Measurements from ENCODE around the gene CACNA1F.
A peak's percentile ranks its signal among the peaks of the same experiment; 100 is the strongest.

CACNA1F gene

DNA sequence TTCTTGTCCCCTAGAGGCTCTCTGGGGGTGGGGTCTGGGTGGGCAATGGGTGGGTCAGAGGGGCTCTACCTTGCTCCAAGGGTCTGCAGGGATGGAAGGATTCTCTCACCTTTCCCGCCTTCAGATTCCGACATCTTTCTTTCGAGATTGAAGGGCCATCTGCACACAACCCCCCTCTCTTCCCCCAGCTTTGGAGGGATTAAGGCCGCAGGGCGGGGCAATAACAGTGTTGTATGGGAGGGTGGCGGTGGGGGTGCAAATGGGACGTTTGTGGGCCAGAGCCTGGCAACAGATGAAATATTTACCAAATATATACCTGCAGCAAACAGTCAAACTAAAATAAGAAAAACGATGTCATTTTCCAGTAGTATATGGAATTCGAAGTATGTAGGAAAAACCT lies at the start of gene CACNA1F:
CACNA1F (minus strand) TSS at position 165 of the 400 bp plus-strand sequence; CDS start at position 134, 31 bp downstream.
- peak; percentile 47 for DNase-seq

DNA sequence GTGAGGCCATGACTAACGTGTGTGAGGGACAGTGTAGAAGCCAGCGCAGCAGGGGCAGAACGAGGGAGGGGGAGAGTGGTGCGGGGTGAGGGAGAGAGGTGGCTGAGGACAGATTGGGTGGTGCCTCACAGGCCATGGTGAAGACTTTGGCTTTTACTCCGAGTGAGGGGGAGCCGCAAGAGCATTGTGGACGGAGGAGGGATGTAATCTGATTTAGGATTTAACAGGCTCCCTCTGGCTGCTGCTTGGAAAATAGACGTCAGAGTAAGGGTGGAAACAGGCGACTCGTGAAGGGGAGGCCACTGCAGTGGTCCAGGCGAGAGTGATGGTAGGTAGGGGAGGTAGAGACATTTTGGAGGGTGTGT lies 49.5 kb upstream of the CACNA1F start:
- peak; percentile 14 for DNase-seq

DNA sequence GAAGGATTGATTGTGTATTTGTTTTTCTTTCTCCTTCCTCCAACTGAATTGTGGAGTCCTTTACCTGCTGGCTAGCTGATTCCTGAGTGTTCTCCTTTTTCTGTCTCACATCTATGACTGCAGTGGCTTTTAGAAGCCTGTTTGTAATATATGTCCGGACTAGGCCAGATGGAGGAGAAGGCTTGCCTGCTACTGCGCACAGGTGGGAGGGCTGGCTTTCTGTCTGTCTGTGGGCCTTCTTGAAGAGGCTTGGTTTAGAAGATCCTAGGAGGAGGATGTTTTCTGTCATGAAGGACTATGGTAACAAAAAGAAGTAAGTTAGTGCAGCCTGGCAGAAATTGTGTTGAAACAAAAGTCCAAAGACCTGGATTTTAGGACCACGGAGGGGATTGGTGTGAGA lies 44.9 kb upstream of the CACNA1F start:
- no peak for DNase-seq

DNA sequence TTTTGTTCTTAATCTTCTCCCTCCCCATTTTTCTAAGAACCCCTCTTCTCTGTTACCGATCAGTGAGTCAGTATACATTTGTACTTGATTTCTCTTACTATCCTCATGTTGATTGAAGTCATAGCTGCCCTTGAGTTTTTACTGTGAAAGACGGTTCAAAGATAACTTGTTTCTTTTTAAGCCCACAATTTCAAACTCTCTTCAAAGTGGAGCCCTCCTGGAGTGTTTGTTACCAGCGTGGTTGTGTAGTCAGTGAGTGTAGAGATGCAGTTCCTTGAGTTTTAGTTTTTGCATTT lies 44.3 kb upstream of the CACNA1F start:
- no peak for DNase-seq

DNA sequence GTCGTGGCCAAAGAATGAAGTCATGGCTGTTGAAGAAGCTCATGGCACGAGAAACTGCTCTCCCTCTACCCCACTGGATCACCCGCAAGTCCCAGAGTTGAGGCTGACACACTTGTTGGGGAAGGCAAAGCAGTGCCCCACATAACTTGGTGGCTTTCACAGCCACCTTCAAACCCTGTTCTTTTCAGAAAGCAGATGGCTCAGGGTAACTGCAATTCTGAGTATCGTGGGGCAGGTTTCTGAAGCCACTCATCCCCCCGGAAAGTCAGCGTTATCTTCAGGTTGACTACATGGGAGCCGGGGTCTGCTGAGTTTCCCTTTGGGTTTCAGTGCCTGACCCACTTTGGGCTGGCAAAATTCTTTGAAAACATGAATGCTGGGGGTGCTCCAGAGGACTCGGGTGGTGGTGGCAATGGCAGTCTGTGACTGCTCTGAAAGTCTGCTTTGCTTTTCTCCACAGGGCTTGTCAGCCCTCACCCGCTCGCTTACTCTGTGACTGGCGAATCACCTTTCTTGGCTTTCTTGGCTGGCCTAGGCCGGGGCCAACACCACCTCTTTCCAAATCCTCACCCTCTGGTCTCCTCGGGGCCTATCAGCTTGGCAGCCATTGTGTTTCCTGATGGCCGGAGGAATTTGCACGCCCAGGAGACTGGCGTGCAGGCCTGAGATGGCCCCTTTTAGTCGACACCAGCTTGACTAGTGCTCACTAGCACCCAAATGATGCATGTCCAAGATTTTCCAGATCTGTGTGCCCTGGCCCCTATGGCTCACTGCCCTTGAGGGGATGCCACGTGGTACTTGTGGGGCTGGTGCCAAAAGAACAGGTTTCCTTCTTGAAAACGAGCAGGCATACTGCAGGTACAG lies 43.8 kb upstream of the CACNA1F start:
- DNase-seq = no peak

DNA sequence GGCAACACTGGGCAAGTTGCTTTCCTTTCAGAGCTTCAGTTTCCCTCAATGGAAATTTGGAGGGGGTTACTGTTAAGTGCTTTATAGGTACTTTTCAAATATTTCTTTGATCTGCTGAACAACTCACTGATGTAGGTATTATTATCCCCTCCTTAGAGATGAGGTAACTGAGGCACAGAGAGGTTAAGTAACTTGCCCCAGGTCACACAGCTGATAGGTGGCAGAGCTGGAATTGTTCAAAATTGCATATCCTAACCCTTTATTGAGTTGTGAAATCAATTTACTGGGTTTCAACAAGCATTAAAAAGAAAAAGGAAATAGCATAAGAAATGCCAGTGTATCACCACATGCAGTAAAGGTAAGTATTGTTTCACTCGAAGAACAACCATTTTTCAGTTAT lies 43.1 kb upstream of the CACNA1F start:
- no peak for DNase-seq

DNA sequence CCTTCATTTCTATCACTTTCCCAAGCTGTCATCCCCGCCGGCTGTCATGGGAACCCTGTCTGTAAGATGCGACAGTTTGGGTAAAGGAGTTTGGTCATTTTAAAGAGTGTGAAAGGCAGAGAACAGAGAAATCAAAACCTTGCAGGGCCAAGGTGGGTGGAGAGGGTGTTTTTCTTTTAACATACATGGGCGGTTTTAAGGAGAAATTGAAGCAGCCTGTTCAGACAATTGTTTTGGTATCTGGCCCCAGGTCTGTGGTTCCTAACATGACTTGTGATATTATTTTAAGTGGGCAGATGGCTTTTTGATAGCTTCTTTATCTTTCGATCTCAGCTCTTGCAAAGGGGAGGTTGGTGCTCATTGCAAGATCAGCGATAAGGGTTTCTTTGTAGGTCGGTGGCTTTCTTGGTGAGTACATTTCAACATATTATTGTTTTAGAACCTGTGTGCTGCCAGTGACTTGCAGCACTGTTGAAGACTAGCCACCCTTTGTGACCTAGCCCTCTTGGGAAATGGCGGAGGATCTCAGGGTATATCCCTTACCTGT lies 40.1 kb upstream of the CACNA1F start:
- DNase-seq = no peak

DNA sequence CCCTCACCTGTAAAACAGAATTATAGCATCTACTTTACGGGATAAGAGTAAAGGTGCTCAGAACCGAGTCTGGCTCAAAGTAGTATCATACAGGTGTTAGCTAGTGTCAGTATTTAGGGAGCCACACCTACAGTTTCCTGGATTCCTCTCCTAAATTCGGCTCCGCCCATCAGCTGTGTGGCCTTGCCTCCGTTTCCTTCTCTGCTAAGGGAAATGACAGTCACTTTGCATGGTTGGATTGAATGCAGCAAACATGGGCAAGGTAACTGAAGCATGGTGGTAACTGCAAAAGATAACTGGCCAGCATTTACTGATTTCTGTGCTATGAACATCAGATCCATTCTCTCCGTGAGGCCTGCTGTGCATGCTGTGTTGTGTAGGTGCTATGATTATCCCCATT lies 39.3 kb upstream of the CACNA1F start:
- DNase-seq = no peak

DNA sequence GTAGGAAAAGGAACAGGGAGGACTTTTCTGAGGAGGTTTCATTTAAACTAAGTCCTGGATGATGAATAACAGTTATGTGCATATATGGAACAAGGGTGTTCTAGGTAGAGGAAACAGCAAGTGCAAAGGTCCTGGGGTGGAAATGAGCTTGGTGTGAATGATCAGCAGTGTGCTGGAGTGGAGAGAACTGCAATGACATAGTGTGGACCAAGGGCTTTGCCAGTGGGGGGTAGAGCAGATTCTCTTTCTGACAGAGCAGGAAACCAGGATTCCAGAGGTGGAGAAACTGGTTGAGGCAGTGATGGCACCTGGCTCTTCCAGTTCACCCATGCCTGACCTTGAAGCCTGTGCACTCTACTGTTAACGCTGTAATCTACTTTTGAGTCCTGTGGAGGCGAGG lies 38.2 kb upstream of the CACNA1F start:
- no peak for DNase-seq

DNA sequence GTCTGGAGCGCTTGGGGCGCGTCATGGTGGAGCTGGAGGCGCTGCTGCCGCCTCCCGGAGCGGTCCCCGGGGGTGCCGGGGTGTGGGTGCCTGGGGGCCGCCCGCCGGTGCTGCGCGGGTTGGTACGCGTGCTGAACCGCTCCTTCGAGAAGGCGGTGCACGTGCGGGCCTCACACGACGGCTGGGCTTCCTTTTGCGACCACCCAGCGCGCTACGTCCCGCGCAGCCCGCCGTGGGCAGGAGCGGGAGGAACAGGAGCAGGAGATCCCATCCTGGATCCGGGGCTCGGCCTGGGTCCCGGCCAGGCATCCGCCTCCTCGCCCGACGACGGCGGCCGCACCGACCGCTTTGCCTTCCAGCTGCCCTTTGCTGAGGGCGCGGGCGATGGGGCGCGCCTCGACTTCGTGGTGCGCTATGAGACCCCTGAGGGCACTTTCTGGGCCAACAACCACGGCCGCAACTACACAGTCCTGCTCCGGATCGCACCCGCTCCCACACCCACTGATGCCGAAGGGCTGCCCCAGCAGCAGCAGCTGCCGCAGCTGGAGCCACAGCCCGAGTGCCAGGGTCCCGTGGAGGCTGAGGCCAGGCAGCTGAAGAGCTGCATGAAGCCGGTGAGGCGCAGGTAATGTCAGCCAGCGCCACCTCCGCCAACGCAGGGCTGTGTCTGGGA lies 37.2 kb upstream of the CACNA1F start:
- DNase-seq = no peak

DNA sequence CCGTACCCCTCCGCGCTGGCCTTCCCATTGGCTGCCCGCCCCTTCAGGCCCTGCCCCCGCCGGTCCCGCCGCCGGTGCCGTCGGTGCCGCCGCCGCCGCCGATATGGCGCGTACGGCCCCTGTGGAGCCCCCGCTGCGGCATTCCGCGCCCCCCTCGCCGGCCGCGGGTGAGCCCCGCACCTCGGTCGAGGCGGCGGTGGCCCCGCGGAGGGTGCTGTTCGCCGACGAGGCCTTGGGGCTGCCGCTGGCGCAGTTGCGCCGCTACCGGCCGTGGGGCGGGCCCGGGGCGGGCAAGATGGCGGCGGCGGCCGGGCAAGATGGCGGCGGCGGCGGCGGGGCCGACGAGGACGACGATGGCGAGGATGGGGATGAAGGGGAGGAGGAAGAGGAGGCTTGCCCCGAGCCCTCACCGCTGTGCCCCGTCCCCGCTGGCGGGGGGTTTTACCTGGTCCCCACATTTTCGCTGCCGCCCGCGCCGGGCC lies 36.7 kb upstream of the CACNA1F start, which contains the start of gene PPP1R3F:
PPP1R3F (plus strand) TSS at position 27 of the 482 bp plus-strand sequence; CDS start at position 104, 77 bp downstream.
- no peak for DNase-seq

DNA sequence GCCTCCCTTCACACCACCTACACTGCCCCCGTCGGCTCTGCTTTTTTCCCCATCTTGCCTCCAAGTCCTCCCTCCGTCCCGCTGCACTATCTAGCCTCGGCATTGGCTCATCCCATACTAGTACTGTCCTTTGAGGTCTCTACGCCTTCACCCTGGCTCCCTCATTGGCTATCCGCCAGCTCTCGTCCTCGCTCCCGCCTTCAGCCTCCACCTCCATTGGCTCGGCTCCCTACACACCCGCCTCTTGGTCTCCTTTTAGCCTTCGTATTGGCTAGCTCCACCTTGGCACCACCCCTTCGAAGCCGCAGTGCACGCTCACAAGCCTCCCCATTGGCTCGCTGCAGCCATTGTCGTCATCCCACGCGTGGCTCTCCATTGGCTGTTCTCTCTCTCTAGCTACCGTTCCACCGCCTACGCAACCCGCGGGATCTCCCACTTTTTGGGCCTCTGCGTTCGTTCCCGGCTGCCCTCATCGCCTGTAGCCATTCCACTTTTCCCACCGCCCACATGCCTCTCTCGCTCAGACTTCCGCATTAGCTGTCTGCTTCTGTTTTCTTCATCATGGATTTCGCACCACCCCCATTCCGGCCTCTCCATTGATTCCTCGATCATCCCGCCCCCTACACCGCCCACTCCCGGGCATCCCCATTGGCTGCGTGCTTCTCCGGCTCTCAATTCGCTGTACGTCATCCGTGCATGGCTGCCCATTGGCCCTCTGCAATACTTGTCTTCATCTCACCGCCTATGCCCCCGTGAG lies 36.0 kb upstream of the CACNA1F start:
- DNase-seq = peak; percentile 96

DNA sequence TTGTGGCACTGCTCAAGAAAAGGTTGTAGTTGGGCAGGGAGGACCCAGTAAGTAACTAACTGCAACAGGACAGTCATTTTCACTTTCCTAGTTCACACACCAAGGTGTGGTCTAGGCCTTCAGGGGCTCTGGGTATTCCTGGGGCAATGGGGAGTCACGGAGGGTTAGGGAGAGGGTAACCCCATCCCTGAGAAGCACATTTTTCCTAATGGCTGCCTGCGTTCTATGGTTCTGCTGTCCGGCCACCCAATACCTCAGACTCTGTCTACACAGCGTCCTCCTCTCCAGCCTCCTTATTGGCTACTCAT lies 35.5 kb upstream of the CACNA1F start:
- DNase-seq = no peak

DNA sequence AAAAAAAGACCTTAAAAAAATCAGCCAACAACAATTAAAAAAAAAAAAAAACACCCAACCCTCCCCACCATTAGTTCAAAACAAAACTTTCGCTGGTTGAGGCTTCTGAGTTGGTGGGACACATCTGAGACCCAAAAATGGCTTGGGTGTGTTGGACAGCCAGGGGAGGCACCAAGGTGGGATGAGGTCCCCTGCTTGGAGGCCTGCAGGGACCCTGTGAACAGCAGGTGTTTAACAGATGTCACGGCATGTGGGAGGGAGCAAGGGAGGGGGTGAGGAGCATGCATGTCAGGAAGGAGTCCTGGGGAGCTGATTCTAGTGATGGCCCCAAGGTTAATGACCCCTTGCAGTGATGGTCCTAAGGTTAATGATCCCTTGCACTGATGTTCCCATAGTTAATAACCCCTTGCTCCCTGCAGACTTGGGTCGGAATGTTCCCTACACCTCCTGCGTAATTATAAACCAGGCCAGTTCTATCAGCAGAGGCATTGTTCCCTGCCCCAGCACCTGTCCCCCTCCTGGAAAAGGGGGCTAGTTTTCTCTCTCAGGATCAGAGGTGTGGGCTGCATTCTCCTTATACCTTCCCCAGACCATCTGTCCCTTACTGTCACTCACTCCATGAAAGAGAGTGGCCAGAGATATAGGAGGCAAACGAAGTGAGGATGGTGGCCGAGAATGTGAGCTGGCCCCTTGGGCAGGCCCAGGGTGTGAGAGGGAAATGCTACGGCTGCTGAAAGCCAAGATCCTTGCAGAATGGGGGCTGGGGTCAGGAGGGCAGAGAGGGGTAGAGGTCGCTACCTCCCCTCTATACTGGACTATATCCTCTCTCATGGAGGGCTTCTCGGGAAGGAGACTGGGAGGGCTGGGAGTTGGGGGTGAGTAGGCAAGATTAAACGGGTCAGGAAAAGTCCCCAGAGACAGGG lies 33.6 kb upstream of the CACNA1F start:
- peak; percentile 36 for DNase-seq

DNA sequence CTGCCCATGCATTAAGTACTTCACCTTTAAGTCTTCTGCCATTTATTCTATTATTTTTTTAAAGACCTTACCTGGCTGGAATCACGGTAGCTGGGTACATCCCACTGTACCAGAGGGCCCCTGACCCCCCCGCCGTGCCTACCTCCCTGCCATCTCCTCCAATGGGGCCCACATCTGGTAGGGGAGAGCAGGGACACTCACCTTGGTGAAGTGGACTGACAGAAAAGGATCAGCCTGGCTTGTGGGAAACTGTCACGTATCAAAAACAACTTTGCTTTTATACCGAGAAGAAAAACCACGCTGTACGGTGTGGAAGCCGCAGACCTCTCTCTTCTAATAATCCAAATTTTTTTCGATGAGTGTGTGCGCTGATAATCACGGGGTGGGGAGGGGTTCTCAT lies 31.3 kb upstream of the CACNA1F start, which contains the start of gene FOXP3:
FOXP3 (minus strand) TSS at position 251 of the 400 bp plus-strand sequence. CDS start 6,205 bp downstream, outside the sequence.
- no peak for DNase-seq

DNA sequence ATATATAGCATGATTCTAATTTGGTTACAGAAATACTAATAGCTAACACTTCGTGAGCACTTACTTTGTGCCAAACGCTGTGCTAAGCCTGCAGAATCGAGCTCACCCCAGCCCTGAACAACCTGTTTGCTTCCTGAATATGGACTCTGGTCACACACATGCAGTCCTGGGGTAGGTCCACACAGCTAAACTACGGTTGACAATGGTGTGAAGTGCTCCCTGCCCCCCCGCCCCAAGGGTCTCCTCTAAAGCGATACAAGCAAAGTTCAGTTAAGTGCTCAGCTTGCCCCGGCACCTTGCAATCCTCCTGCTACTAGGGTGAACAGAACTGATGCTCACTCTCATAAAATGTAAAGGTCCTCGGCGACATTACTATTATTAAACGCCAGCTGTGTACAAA lies 30.5 kb upstream of the CACNA1F start:
- DNase-seq = no peak

DNA sequence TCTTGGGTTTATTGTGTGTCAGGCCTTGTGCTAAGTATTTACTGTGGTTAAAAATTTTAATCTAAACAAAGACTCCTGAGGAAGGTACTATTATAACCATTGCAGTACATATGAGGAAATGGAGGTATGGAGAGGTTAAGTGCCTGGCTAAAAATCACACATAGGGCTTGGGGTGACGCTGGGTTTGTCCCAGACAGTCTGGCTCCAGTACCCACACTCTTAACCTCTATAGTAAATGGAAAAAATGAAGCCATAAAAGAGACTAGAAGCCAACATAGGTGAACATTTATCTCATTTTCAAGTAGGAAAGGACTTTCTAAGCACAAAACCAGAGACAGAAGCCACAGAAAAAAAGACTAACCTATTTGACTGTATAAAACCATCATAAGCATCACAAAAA lies 29.5 kb upstream of the CACNA1F start:
- DNase-seq = no peak

DNA sequence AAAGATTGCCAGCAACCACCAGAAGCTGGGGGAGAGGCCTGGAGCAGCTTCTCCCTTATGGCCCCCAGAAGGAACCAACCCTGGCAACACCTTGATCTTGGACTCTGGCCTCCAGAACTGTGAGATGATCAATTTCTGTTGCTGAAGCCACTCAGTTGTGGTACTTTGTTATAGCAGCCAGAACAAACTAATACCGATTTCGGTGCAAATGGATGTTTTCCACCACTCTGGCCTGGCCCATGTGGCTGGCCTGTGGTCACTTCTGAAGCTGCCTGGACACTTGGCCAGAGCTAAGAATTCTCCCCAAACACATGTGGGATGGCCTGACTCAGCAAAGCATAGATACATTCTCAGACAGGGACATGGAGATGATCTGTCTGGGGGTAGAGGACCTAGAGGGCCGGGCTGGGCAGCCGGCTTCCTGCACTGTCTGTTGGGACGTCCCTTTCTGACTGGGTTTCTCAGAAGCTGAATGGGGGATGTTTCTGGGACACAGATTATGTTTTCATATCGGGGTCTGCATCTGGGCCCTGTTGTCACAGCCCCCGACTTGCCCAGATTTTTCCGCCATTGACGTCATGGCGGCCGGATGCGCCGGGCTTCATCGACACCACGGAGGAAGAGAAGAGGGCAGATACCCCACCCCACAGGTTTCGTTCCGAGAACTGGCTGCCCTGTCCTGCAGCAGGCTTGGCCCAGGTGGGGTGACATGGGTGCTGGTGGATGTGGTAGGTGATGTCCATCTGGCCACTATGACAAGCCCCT lies 27.3 kb upstream of the CACNA1F start:
- DNase-seq = no peak

DNA sequence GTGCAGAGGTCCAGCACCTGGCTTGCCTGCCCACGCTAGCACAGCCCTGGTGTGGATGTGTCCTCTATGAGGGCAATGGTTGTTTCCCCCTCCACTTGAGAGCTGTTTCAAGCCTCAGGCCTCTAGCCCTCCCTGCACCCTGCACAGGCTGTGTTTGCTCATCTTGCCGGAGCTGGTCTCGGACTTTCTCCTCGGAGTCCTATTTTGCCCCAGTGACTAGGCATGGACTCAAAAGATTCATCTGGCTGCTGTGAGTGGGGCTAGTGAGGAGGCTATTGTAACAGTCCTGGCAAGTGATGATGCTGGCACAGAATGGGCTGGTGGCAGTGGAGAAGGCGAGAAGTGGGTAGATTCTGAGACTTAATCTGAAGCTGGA lies 25.6 kb upstream of the CACNA1F start:
- DNase-seq = no peak

DNA sequence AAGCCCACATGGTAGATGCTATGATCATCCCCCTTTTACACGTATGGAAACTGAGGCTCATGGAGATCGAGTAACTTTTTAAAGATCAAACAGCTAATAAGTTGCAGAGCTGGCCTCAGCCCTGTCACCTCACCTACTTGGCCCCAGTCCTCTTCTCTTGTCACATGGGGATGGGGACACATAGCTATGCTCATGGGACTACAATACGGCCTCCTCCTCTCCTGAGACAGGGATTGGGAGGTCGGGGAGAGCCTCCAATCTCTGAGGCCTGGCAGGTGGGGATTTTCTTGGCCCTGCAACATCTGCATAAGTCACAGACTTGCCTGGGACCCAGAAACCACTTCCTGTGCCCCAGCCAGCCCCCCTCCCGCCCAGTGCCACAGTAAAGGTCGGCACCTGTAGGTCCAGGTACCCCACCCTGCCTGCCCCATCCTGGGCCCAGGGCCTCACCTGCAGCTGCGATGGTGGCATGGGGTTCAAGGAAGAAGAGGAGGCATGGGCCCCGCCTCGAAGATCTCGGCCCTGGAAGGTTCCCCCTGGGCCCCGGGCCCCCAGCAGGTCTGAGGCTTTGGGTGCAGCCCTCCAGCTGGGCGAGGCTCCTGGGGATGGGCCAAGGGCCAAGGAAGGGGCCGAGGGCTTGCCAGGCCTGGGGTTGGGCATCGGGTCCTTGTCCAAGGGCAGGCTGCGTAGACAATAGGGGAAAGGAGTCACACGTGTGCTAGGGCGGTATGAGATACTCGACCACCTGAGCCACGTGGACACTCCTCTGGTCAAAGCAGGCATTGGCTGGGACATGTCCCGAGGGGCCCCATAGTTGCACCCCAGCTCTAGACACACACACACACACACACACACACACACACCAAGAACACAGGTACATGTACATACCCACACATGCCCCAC lies 25.0 kb upstream of the CACNA1F start:
- no peak for DNase-seq
